Duodenal mucosa (tissue), 2 donors: ENCODE results near the gene SH3PXD2A.

Experiments
- H3K27ac ChIP-seq: one replicate; pipeline ENCODE4 v1.7.0; 2013; ENCODE audit warnings: low read depth, low read length
- H3K27me3 ChIP-seq, 2 donors: one replicate each; pipeline ENCODE4 v1.7.0; 2013; ENCODE audit warnings: low read length in 2 of 2, control low read depth in 1 of 2; ENCODE audit not compliant: insufficient read depth in 2 of 2, control insufficient read depth in 1 of 2
- H3K36me3 ChIP-seq, 2 donors: one replicate each; pipeline ENCODE4 v1.7.0; 2013; ENCODE audit warnings: low read length in 2 of 2, control low read depth in 1 of 2; ENCODE audit not compliant: insufficient read depth in 2 of 2, control insufficient read depth in 1 of 2
- H3K4me1 ChIP-seq, 2 donors: one replicate each; pipeline ENCODE4 v1.7.0; 2013; ENCODE audit warnings: low read length in 2 of 2, control low read depth in 1 of 2; ENCODE audit not compliant: insufficient read depth in 2 of 2, control insufficient read depth in 1 of 2
- H3K4me3 ChIP-seq, 2 donors: one replicate each; pipeline ENCODE4 v1.7.0; 2013; ENCODE audit warnings: low read length in 2 of 2, low read depth in 1 of 2
- H3K9ac ChIP-seq, 2 donors: one replicate each; pipeline ENCODE4 v1.7.0; 2013; ENCODE audit warnings: low read length in 2 of 2, low read depth in 1 of 2
- H3K9me3 ChIP-seq, 2 donors: one replicate each; pipeline ENCODE4 v1.7.0; 2013; ENCODE audit warnings: low read length in 2 of 2, control low read depth in 1 of 2; ENCODE audit not compliant: control insufficient read depth in 1 of 2

SH3PXD2A gene

DNA sequence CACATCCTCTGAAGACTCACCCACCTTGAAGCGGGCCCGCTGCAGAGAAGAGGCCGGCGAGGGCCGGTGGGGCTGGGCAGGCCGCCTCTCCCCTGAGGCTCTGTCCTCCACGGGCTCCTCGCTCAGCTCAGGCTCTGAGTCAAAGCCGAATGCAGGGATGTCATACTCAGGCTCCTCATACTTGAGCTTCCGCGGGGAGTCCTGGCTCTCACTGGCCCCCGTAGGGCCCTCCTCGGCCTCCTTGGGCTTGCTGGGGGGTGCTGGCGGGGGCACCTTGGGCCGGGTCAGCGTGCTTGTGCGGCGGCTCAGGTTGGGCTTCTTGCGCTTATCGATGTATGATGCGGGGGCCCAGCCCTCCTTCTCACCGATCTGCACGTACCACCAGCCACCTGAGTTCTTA is 252.0 kb downstream of the SH3PXD2A start:
- Histone ChIP-seq H3K36me3 (peaks cover 6 to 28% of the 10 kb centered on the region in 2 donors), H3K4me3 (no peak overlapping the region), H3K9ac (no peak overlapping the region), H3K4me1 (peaks cover 3 to 5% of the 10 kb centered on the region in 2 donors), H3K27me3 (no peaks in the 10 kb centered on the region), H3K27ac (no peak overlapping the region), H3K9me3 (no peaks in the 10 kb centered on the region)

DNA sequence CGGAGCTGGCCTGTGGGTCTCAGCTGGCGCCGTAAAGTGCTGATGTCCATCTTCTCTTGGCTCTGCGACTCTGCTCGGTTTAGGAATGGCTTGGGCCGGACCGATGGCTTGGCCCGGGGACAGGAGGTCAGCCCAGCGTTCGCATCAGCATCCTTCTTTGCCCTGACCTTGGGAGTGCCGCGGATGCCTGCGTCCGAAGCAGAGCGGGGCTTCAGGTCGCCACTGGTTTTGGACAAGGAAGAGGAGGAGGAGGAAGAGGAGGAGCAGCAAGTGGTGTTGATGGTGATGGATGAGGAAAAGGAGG is 252.6 kb downstream of the SH3PXD2A start:
- no peak overlapping the region for H3K4me3 ChIP-seq
- H3K9ac ChIP-seq, result no peak overlapping the region
- no peak overlapping the region for H3K27ac ChIP-seq
- peaks cover 6 to 28% of the 10 kb centered on the region in 2 donors for H3K36me3 ChIP-seq
- H3K4me1 ChIP-seq, result peaks cover 3 to 5% of the 10 kb centered on the region in 2 donors
- H3K9me3 ChIP-seq, result no peaks in the 10 kb centered on the region
- no peaks in the 10 kb centered on the region for H3K27me3 ChIP-seq

DNA sequence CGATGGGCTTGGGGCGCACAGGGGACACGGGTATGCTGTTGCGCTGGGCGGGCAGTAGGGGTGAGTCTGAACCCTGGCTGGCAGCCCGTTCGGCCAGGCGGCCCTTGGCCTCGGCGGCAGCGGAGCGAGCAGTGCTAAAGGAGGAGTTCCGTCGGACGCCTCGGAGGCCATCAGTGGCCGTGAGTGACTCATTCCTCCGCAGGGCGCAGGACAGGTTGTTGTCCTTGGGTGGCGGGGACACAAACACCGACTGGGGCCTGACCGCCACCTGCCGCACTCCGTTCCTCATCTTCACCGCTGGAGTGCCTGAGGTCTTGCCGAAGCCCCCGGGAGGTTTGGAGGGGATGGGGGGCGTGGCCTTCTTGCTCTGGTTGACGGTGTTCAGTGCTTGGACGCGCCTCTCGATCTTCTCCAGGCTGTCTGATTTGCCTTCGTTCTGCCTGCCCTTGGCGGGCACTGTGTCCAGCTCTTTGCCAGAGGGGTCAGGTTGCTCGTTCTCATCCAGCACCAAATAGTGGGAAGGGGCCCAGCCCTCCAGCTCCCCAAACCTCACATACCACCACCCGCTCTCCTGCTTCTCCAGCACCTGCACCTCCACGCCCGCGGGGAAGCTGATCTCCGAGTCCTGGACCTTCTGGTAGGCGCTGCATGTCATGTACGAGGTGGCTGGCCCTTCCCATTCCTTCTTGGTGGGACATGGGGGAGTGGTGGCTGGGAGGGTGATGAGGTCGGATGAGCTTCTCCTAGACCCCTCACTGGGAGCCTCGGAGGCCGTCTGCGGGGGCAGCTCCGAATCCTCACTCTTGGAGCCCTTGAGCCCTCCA is 253.1 kb downstream of the SH3PXD2A start:
- H3K9ac ChIP-seq, result no peak overlapping the region
- no peaks in the 10 kb centered on the region for H3K27me3 ChIP-seq
- H3K4me1 ChIP-seq, result peaks cover 3 to 5% of the 10 kb centered on the region in 2 donors
- no peak overlapping the region for H3K27ac ChIP-seq
- H3K36me3 ChIP-seq, result peaks cover 6 to 28% of the 10 kb centered on the region in 2 donors
- no peaks in the 10 kb centered on the region for H3K9me3 ChIP-seq
- H3K4me3 ChIP-seq, result no peak overlapping the region

DNA sequence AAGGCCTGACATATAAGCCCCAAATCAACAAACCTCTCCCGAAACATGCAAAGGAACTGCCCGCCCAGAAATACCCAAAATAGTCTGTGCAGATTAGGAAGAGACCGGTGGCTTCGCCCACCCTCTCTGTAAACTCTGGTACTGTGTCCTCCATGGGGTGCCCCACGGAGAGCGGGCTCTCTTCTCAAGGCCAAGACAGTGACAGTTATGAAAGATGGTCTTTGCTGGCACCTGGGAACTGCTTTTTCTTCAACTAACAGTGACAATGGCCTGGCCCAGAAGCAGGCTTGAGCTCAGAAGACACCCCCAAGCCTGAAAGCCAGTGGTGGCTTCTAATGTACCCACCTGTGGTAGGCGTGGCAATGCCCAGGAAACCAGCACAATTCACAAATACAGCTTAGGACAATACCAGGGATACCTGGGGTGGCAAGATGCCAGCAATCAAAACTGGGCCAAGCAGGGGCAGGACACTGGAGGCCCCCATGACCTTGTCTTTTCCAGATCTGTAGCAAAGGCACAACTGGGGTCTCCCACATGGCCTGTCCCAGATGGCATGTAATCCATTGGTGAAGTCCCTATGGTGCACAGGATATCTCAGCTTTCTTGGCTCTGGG is 254.3 kb downstream of the SH3PXD2A start:
- Histone ChIP-seq H3K27ac (no peak overlapping the region), H3K27me3 (no peaks in the 10 kb centered on the region), H3K4me1 (peaks cover 3 to 5% of the 10 kb centered on the region in 2 donors), H3K9me3 (no peaks in the 10 kb centered on the region), H3K9ac (no peak overlapping the region), H3K4me3 (no peak overlapping the region), H3K36me3 (peaks cover 6 to 28% of the 10 kb centered on the region in 2 donors)

GRCh38 chr10:103600325-103600724 is 255.1 kb downstream of the SH3PXD2A start:
- H3K9me3 ChIP-seq, result no peaks in the 10 kb centered on the region
- H3K27ac ChIP-seq, result no peak overlapping the region
- H3K4me3 ChIP-seq, result no peak overlapping the region
- no peak overlapping the region for H3K9ac ChIP-seq
- no peaks in the 10 kb centered on the region for H3K27me3 ChIP-seq
- H3K36me3 ChIP-seq, result peaks cover 6 to 26% of the 10 kb centered on the region in 2 donors
- H3K4me1 ChIP-seq, result peaks cover 3 to 5% of the 10 kb centered on the region in 2 donors

DNA sequence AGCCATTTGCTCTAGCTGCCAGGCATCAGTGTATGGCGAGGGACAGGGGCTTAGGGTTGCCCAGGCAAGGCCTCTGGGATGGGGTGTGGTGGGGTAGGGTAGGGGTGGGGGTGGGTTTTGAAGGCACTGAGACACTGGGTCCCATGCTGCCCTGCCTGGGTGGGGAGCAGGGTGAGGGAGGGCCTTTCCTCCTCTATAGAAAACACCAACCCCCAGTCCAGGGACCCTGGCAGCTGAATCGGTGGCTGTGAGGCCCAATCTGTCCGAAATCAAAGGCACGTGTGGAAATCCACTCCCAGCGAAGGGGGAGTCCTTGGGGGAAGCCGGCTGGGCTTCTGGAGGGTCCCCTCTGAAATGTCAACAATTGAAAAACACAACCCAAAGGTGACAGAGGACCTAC is 255.5 kb downstream of the SH3PXD2A start:
- Histone ChIP-seq H3K27me3 (no peaks in the 10 kb centered on the region), H3K27ac (no peak overlapping the region), H3K9ac (no peak overlapping the region), H3K4me1 (peaks cover 3 to 5% of the 10 kb centered on the region in 2 donors), H3K9me3 (no peaks in the 10 kb centered on the region), H3K36me3 (peaks cover 6 to 22% of the 10 kb centered on the region in 2 donors), H3K4me3 (no peak overlapping the region)

DNA sequence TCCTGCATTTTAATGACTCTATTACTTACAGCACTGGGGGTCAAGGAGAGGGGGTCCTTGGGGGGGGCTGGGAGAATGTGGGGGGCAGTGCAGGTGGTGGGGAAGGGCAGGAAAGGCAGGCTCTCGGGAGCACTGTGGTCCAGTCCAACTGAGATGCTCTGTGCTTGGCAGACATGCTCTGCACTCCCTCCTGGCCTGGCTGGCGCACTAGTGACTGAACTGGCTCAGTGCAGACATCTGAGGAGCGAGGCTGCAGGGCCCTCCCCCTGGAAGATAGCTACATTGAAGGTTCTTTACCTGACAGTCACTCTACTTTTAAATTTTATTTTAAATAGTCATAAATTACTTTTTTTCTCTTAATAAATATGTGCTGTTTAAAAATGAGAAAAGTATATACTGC is 256.2 kb downstream of the SH3PXD2A start:
- Histone ChIP-seq H3K36me3 (peaks cover 6 to 15% of the 10 kb centered on the region in 2 donors), H3K9ac (no peak overlapping the region), H3K9me3 (no peaks in the 10 kb centered on the region), H3K4me1 (peaks cover 3 to 5% of the 10 kb centered on the region in 2 donors), H3K27ac (no peak overlapping the region), H3K27me3 (no peaks in the 10 kb centered on the region), H3K4me3 (no peak overlapping the region)

DNA sequence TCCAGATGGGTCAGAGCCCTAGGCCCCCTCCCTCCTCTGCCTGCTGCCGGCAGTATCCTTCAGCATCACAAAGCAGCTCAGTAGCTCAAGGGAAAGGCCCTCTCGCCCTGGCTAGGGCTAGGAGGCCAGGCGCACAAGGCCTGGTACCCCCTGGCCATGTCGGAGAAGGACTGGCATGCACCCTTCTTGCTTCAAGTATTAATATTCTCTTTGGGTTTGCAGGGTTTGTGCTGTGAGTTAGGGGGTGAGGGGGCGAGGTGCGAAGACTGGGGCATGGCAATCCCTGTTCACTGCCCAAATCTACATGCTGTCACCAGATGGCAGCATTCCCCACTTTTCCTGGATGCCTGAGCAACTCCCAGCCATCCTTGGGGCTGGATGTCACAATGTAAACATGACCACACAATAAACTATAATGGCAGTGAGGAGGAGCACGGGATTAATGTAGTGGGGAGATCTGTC is 256.7 kb downstream of the SH3PXD2A start:
- Histone ChIP-seq H3K27me3 (no peaks in the 10 kb centered on the region), H3K36me3 (peaks cover 6 to 15% of the 10 kb centered on the region in 2 donors), H3K9me3 (no peaks in the 10 kb centered on the region), H3K4me1 (peaks cover 3 to 5% of the 10 kb centered on the region in 2 donors), H3K27ac (no peak overlapping the region), H3K9ac (no peak overlapping the region), H3K4me3 (no peak overlapping the region)

DNA sequence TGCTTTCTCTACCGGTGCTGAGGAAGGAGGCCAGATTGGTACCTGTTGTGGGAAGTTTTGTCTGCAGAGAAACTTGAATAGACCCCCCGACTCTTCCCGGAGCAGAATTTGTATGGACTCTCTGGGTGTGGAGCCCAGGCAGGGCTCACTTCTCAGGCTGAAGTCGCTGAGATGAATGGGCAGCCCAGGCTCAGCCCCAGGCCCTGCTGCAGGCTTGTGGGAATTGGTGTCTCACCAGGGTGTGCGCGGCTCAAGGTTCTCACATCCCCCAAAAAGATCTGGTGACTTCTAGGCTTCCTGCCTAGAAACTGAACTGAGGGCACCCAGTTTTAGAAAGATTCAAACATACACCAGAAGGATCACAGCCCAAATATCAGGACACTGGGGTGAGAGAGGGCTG is 258.4 kb downstream of the SH3PXD2A start:
- H3K4me3 ChIP-seq, result no peak overlapping the region
- no peaks in the 10 kb centered on the region for H3K27me3 ChIP-seq
- H3K36me3 ChIP-seq, result peaks cover 0 to 4% of the 10 kb centered on the region in 2 donors
- no peak overlapping the region for H3K27ac ChIP-seq
- H3K9me3 ChIP-seq, result no peaks in the 10 kb centered on the region
- H3K9ac ChIP-seq, result no peak overlapping the region
- peaks cover 3 to 5% of the 10 kb centered on the region in 2 donors for H3K4me1 ChIP-seq

- Histone ChIP-seq H3K27me3 (no peaks in the 10 kb centered on the region), H3K9ac (no peak overlapping the region), H3K4me1 (peaks cover 2 to 3% of the 10 kb centered on the region in 2 donors), H3K4me3 (no peak overlapping the region), H3K9me3 (no peaks in the 10 kb centered on the region), H3K27ac (no peak overlapping the region), H3K36me3 (no peaks in the 10 kb centered on the region)
Observed at GRCh38 chr10:103595933-103596726, 259.2 kb downstream of the SH3PXD2A start.
